ENCODE results near the gene CLIC5.

CLIC5 gene

GRCh38 chr6:45991189-45991588, 24.5 kb downstream of the CLIC5 start:
- no peak for DNase-seq

GRCh38 chr6:45990162-45990561, 25.5 kb downstream of the CLIC5 start:
- DNase-seq, result no peak

GRCh38 chr6:45988635-45989034, 27.0 kb downstream of the CLIC5 start:
- DNase-seq, result no peak

- DNase-seq, result no peak
These were observed 27.8 kb downstream of the CLIC5 start for GRCh38 chr6:45987856-45988255.

- DNase-seq, result no peak
These were observed 28.9 kb downstream of the CLIC5 start for GRCh38 chr6:45986746-45987274.

GRCh38 chr6:45984788-45985425, 30.8 kb downstream of the CLIC5 start:
- DNase-seq, result no peak

GRCh38 chr6:45984347-45984746, 31.3 kb downstream of the CLIC5 start:
- no peak for DNase-seq

- no peak for DNase-seq
These were observed 32.6 kb downstream of the CLIC5 start for GRCh38 chr6:45983062-45983461.

- no peak for DNase-seq
These were observed 33.2 kb downstream of the CLIC5 start for GRCh38 chr6:45982280-45983036.

- no peak for DNase-seq
These were observed 34.6 kb downstream of the CLIC5 start for GRCh38 chr6:45981046-45981445.

GRCh38 chr6:45979311-45979710, 36.3 kb downstream of the CLIC5 start:
- DNase-seq, result no peak

GRCh38 chr6:45974596-45974995, 41.1 kb downstream of the CLIC5 start:
- no peak for DNase-seq

GRCh38 chr6:45972795-45973503, 42.7 kb downstream of the CLIC5 start:
- no peak for DNase-seq

- no peak for DNase-seq
These were observed 44.4 kb downstream of the CLIC5 start for GRCh38 chr6:45971287-45971686.

- no peak for DNase-seq
These were observed 45.3 kb downstream of the CLIC5 start for GRCh38 chr6:45970326-45970725.

GRCh38 chr6:45969883-45970282, 45.8 kb downstream of the CLIC5 start:
- DNase-seq, result no peak

- no peak for DNase-seq
These were observed 46.6 kb downstream of the CLIC5 start for GRCh38 chr6:45969026-45969425.

GRCh38 chr6:45967363-45967762, 48.3 kb downstream of the CLIC5 start:
- DNase-seq, result no peak

- DNase-seq, result no peak
These were observed 48.9 kb downstream of the CLIC5 start for GRCh38 chr6:45966797-45967196.

- DNase-seq, result no peak
These were observed 49.3 kb downstream of the CLIC5 start for GRCh38 chr6:45966340-45966739.

GRCh38 chr6:45965792-45966191, 49.9 kb downstream of the CLIC5 start:
- no peak for DNase-seq

GRCh38 chr6:45965007-45965406, 50.7 kb downstream of the CLIC5 start:
- DNase-seq, result no peak

- no peak for DNase-seq
These were observed 51.4 kb downstream of the CLIC5 start for GRCh38 chr6:45964300-45964699.

- no peak for DNase-seq
These were observed 51.8 kb downstream of the CLIC5 start for GRCh38 chr6:45963896-45964295.
